Mucosa of rectum (tissue), 2 donors: ENCODE data around the gene OPA1.

ENCODE experiments used
- H3K27ac ChIP-seq, 2 donors: one replicate each; pipeline ENCODE4 v1.7.0; 2013; ENCODE audit warnings: inconsistent platforms in 2 of 2, low read depth in 2 of 2, low read length in 2 of 2
- H3K27me3 ChIP-seq, 2 donors: one replicate each; pipeline ENCODE4 v1.7.0; 2013; ENCODE audit warnings: low read length in 2 of 2; ENCODE audit not compliant: control insufficient read depth in 2 of 2, insufficient read depth in 2 of 2
- H3K36me3 ChIP-seq, 2 donors: one replicate each; pipeline ENCODE4 v1.7.0; 2013; ENCODE audit warnings: low read length in 2 of 2; ENCODE audit not compliant: control insufficient read depth in 2 of 2, insufficient read depth in 2 of 2
- H3K4me1 ChIP-seq, 2 donors: one replicate each; pipeline ENCODE4 v1.7.0; 2013; ENCODE audit warnings: low read length in 2 of 2, mild to moderate bottlenecking in 1 of 2; ENCODE audit not compliant: control insufficient read depth in 2 of 2, insufficient read depth in 2 of 2
- H3K4me3 ChIP-seq, 2 donors: one replicate each; pipeline ENCODE4 v1.7.0; 2013; ENCODE audit warnings: low read length in 2 of 2
- H3K9ac ChIP-seq, 2 donors: one replicate each; pipeline ENCODE4 v1.7.0; 2013; ENCODE audit warnings: low read length in 2 of 2, low read depth in 1 of 2, mild to moderate bottlenecking in 1 of 2
- H3K9me3 ChIP-seq, 2 donors: one replicate each; pipeline ENCODE4 v1.7.0; 2013; ENCODE audit warnings: low read length in 2 of 2; ENCODE audit not compliant: control insufficient read depth in 2 of 2
- donor health status: healthy.
- donor health status: Normal muscosa, but diverticular disease.

Gene OPA1

DNA sequence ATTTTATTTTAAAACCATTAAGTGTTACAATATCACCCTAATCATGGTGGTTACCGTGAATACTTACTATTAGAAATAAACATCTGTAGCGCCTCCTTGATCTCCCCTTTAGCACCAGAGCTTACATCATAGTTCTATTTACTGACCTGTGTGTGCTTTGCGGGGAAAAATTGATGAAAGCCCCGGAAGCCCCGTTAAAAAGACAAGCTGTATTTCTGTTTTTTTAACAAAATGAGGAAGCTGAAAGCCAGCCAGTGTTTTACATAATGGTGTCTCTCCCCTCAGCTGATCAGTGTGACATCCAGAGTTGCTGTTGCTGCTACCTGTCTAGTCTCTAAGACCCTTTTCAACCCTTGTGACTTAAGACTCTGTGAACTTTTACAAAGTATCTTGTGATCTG lies 100.8 kb downstream of the OPA1 start:
- H3K27ac ChIP-seq = no peak overlapping the region
- H3K4me3 ChIP-seq = no peak overlapping the region
- H3K9me3 ChIP-seq = no peaks in the 10 kb centered on the region
- H3K36me3 ChIP-seq = peaks cover 18 to 21% of the 10 kb centered on the region in 2 donors
- H3K27me3 ChIP-seq = no peaks in the 10 kb centered on the region
- peaks cover 1 to 4% of the 10 kb centered on the region in 2 donors for H3K4me1 ChIP-seq
- no peak overlapping the region for H3K9ac ChIP-seq

DNA sequence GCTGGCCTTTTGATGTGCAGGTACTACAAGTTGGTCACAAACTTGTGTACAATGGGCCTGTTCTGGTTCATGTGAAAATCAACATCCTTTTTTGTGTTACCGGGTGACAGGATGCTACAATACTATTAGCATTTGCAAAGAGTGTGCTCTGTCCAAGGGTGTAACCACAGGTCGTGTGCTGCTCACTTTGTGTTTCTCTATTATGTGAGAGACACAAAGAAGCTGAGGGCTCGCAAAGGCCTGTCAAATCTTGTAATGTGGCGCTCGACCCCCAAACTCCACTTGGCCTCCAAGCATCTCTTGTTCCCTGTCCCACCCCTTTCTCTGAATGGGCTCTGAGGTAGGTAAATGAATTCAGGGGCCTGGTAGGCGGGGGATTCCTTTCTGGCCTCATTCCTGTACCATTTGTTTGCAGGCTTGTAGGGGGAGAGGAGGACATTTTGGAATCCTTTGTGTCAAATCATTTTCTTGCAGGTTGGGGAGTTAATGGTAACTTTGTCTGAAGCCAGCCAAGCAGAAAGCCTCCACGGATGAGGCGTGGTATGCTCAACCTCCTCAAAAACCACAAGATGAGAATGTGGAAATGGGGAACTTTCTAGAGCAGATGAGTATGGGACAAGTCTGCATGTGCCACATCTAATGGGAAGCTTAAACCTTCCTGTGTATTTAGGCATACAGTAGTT lies 109.1 kb downstream of the OPA1 start:
- Histone ChIP-seq H3K4me3 (no peak overlapping the region), H3K9me3 (no peaks in the 10 kb centered on the region), H3K36me3 (peaks cover 0 to 3% of the 10 kb centered on the region in 2 donors), H3K9ac (no peak overlapping the region), H3K27me3 (no peaks in the 10 kb centered on the region), H3K27ac (no peak overlapping the region), H3K4me1 (no peaks in the 10 kb centered on the region)

DNA sequence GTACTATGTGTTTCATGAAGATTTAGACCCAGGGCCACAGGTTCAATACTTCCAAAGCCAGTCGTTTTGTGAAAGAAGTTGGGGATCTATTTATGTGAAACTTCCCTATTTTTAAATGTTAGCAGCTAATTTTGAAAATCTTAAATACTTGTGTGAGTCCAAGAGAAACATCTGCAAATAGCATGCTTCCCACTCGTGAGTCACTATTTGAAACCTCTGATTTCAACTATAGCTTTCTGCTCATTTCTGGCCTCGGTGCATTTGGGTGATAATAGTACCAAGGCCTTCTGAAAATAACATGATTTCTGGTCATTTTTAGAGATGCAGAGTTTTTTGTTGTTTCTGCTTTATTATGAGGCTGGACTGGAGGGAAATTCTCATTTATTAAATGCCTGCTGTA lies 110.0 kb downstream of the OPA1 start:
- Histone ChIP-seq H3K9ac (no peak overlapping the region), H3K4me1 (no peaks in the 10 kb centered on the region), H3K27ac (no peak overlapping the region), H3K27me3 (no peaks in the 10 kb centered on the region), H3K36me3 (no peaks in the 10 kb centered on the region), H3K9me3 (no peaks in the 10 kb centered on the region), H3K4me3 (no peak overlapping the region)

DNA sequence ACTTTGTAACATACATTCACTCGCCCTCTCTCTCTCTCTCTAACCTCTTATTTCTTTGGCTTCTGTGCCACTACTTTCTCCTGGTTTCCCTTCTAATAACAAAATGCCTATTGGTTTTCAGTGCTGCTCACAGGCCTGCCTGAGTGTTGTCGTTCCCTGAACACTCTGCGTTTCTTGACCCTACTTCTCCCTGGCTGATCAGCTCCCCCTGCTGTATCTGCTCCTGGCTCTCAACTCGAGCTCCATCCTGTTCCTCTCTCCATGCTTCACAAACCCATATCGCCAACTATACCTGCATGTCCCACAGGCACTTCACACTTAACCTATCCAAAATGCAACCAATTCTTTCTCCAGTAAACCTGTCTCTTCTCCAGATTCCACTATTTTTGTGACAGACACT lies 111.4 kb downstream of the OPA1 start:
- no peak overlapping the region for H3K4me3 ChIP-seq
- no peak overlapping the region for H3K9ac ChIP-seq
- no peaks in the 10 kb centered on the region for H3K4me1 ChIP-seq
- H3K27ac ChIP-seq = no peak overlapping the region
- H3K27me3 ChIP-seq = no peaks in the 10 kb centered on the region
- no peaks in the 10 kb centered on the region for H3K36me3 ChIP-seq
- H3K9me3 ChIP-seq = no peaks in the 10 kb centered on the region

DNA sequence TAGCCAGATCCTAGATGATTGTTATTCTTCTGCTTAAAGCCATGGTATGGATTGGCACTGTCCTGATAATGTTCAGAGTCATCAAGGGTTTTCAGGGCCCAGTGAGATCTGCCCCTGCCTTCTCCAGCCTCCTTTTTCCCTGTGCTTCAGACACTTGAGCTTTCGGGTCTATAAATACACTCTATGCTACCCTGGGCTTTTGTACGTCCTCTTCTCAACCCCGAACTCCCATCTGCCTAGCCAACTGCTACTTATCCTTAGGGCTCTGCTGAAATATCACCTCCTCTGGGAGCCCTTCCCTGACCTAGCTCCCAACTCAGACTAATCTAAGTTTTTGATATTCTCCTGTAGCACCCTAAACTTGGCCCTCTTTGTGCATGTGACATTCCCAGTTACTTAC lies 115.3 kb downstream of the OPA1 start:
- no peaks in the 10 kb centered on the region for H3K36me3 ChIP-seq
- H3K27ac ChIP-seq = no peak overlapping the region
- H3K4me3 ChIP-seq = no peak overlapping the region
- H3K9me3 ChIP-seq = no peaks in the 10 kb centered on the region
- H3K27me3 ChIP-seq = no peaks in the 10 kb centered on the region
- no peaks in the 10 kb centered on the region for H3K4me1 ChIP-seq
- H3K9ac ChIP-seq = no peak overlapping the region

DNA sequence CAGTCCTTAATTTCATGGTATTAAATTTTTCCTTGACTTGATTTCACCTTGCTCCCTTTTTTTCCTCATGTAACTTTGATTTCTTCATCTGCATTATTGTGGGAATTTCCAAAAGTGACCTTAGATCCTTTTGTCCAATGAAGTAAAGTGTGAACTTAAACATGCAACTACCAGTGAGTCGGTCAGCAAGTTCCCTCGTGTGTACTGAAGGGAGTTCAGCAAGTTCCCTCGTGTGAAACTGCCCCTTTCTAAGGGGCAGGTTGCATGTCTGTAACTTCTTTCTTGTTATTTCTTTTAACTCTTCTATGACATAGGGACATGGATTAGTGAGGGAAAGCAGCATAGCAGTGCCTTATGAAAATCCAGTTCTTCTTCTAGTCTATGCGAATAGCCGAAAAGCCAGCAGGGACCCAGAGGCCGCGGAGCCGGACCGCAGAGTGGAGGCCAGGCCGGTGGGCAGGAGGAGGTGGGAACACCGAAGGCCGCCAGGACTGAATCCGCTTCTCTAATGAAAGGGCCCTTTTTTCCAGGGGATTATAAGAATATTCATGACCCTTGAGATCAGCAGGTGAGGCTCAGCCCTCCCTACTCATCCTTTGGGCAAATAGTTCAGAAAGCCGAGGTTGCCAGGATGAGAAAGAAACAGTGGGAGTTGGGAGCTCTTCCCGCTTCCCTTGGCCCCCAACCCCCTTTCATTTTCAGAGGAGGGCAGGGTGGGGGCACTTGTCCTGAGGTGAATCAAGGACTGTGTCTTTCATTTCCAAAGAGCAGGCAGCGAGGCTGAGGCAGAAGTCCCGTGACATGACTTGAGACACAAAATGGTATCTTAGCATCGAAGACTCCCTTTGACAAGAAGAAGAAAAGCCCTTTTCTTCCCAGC lies 117.5 kb downstream of the OPA1 start:
- Histone ChIP-seq H3K4me1 (no peaks in the 10 kb centered on the region), H3K27me3 (no peaks in the 10 kb centered on the region), H3K36me3 (no peaks in the 10 kb centered on the region), H3K9me3 (peaks cover 0 to 4% of the 10 kb centered on the region in 2 donors), H3K27ac (no peak overlapping the region), H3K9ac (no peak overlapping the region), H3K4me3 (no peak overlapping the region)

DNA sequence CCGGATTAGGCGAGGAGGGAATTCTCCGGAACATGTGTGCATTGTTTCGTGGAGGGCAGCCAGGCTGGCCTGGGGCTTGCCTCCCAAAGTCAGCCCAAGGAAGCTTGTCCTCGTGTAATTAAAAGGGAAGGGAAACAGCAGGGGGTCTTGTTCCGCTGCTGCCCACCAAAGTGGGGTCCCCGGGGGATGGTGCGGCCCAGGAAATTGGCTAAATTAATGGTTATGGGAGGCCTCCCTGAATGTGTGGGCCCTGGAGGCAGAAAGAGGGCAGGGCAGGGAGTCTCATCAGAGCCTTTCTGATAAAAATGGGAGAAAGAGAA lies 118.1 kb downstream of the OPA1 start:
- Histone ChIP-seq H3K27ac (no peak overlapping the region), H3K4me3 (no peak overlapping the region)

DNA sequence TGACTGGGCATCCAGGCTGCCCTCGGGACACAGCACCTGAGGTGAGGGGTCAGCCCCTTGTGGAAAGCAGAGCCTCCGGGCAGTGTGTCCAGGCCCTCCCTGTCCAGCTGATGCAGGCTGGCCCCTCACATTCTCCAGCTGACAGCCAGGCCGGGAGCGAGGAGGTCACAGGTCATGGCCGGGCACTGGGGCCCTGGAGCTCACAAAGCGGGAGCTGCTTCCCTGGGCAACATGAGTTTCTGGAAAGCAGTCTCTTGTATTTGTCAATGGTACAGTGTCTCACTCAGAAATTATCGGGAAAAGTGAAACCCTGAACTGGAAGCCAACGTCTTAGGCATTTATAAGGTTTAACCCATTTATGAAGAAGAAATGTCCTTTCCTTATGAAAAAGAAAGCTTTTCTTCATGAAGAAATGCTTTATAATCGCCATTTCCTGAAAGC lies 118.5 kb downstream of the OPA1 start:
- peaks cover 0 to 4% of the 10 kb centered on the region in 2 donors for H3K9me3 ChIP-seq
- no peaks in the 10 kb centered on the region for H3K36me3 ChIP-seq
- H3K4me1 ChIP-seq = no peaks in the 10 kb centered on the region
- no peak overlapping the region for H3K27ac ChIP-seq
- H3K9ac ChIP-seq = no peak overlapping the region
- H3K4me3 ChIP-seq = no peak overlapping the region
- no peaks in the 10 kb centered on the region for H3K27me3 ChIP-seq

More for the DNA sequence above, 118.1 kb downstream of the OPA1 start:
- no peaks in the 10 kb centered on the region for H3K36me3 ChIP-seq
- H3K9ac ChIP-seq = no peak overlapping the region
- H3K9me3 ChIP-seq = peaks cover 0 to 4% of the 10 kb centered on the region in 2 donors
- H3K27me3 ChIP-seq = no peaks in the 10 kb centered on the region
- no peaks in the 10 kb centered on the region for H3K4me1 ChIP-seq

DNA sequence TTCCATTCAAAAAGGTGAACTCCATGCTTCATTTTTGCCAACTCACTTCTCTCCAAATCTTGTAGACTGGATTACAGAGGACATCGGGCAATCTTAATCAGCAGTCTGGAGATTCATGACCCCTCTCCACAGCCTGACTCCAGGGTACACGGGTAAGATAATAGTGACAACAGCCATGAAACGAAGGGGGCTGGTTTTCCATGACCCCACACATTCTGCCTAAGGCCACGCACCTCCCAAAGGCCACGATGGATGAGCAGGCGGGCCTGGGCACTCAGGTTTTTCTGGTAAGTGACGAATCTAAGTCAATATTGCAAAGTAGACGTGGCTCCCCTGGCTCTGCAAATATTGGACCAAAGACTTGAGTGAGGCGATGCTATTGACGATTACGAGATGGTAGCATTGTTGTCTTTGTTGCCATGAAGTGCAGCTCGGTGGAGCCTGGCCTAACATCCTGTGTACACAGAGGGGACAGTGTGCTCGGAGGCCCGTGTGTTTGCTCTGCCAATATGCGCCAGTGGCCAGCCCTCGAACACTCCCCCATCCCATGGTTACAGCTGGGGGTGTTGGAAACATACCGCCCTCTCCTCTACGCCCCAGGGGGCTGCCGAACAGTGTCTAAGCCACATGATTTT lies 119.1 kb downstream of the OPA1 start:
- H3K36me3 ChIP-seq = no peaks in the 10 kb centered on the region
- H3K9me3 ChIP-seq = peaks cover 0 to 4% of the 10 kb centered on the region in 2 donors
- H3K27ac ChIP-seq = no peak overlapping the region
- H3K4me3 ChIP-seq = no peak overlapping the region
- H3K9ac ChIP-seq = no peak overlapping the region
- H3K4me1 ChIP-seq = no peaks in the 10 kb centered on the region
- no peaks in the 10 kb centered on the region for H3K27me3 ChIP-seq

DNA sequence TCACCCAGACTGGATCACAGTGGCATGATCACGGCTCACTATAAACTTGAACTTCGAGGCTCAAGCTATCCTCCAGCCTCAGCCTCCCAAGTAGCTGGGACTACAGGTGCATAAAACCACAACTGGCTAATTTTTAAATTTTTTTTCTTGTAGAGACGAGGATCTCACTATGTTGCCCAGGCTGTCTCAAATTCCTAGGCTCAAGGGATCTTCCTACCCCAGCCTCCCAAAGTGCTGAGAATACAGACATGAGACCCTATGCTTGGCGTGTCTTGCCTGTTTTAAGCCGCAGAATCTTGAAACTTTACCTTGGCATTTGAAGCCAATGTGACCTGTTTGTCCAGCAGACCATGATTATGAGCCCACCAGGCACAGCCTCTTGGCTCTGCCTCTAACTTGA lies 119.9 kb downstream of the OPA1 start:
- H3K9me3 ChIP-seq = peaks cover 0 to 4% of the 10 kb centered on the region in 2 donors
- H3K27ac ChIP-seq = no peak overlapping the region
- H3K36me3 ChIP-seq = no peaks in the 10 kb centered on the region
- no peaks in the 10 kb centered on the region for H3K4me1 ChIP-seq
- no peak overlapping the region for H3K9ac ChIP-seq
- no peaks in the 10 kb centered on the region for H3K27me3 ChIP-seq
- no peak overlapping the region for H3K4me3 ChIP-seq
